AG04450 (cell line): Measurements from ENCODE around the gene TMOD4. TPM values are rescaled to one million over a fixed set of nuclear protein-coding genes. Genes with fewer than 3 reads are reported as not detected.
A peak's percentile ranks its signal among the peaks of the same experiment; 100 is the strongest.

ENCODE experiments used
- CTCF ChIA-PET: fragments of 300-600, 350-600 bp; formaldehyde crosslinking; extraction: SDS; loops from one replicate; lab custom pipeline; 2022; ENCODE audit warnings: antibody characterized with exemption, inconsistent platforms; lab: Charles Lee
- POLR2A ChIA-PET: fragments of 350-600 bp; formaldehyde crosslinking; extraction: SDS; loops from one replicate; lab custom pipeline; 2021; ENCODE audit warnings: antibody characterized with exemption, inconsistent platforms; lab: Yijun Ruan, JAX
- DNase-seq: peaks from one replicate; pipeline ENCODE4 v3.0.0-alpha.2; 2011; ENCODE audit warnings: low read depth, low spot score
- H3K27ac ChIP-seq: one replicate; pipeline ENCODE4 v1.5.1; 2012; ENCODE audit warnings: low read depth, low read length, control low read depth
- H3K27me3 ChIP-seq: one replicate; pipeline ENCODE4 v1.6.0; 2012; ENCODE audit warnings: low read length; ENCODE audit not compliant: control insufficient read depth, insufficient read depth
- H3K4me3 ChIP-seq: 2 replicates; pipeline ENCODE4 v1.5.1; 2011; ENCODE audit warnings: mild to moderate bottlenecking, low read depth, low read length, control low read depth
- H3K9me3 ChIP-seq: 2 replicates; pipeline ENCODE4 v1.5.1; 2012; ENCODE audit warnings: low read length; ENCODE audit not compliant: control insufficient read depth, insufficient read depth
- CTCF ChIP-seq: IDR thresholded peaks from 2 replicates; pipeline ENCODE4 v1.5.1; 2011; ENCODE audit warnings: low read depth, low read length, control low read depth, inconsistent platforms
- polyA plus RNA-seq: library from polyadenylated mRNA; depleted of rRNA; stranded (reverse); fragments of >200 nt; gene quantifications from 2 replicates; pipeline ENCODE4 v1.2.3, GENCODE V29; 2011

TMOD4 gene
- polyA plus RNA-seq, 1 experiment, result not detected

- no peak overlapping the region for H3K4me3 ChIP-seq
Observed at GRCh38 chr1:151142411-151143056, 33.2 kb downstream of the TMOD4 start.

GRCh38 chr1:151137789-151138188 is 38.0 kb downstream of the TMOD4 start:
- CTCF ChIA-PET, result interaction anchor here (1.7 kb wide), 1 partner anchor 38 kb away, joined by 3 read pairs; no protein-coding TSS in a partner anchor
- DNase-seq, result no peak

More at GRCh38 chr1:151142411-151143056, 33.2 kb downstream of the TMOD4 start:
- Histone ChIP-seq H3K27me3 (no peaks in the 10 kb centered on the region), H3K9me3 (peaks cover 2% of the 10 kb centered on the region; the same call in 1 of the 2 replicates), H3K27ac (no peak overlapping the region)
- CTCF ChIA-PET, result interaction anchor here (0.6 kb wide), 1 partner anchor 13 kb away, joined by 5 read pairs; no protein-coding TSS in a partner anchor
- no peak for TF ChIP-seq CTCF
- no peak for DNase-seq
- POLR2A ChIA-PET, result no interaction called here

GRCh38 chr1:151135433-151136385 is 40.1 kb downstream of the TMOD4 start:
- peaks cover 5% of the 10 kb centered on the region; the same call in 1 of the 2 replicates for H3K9me3 ChIP-seq
- no peak overlapping the region for H3K27ac ChIP-seq
- ChIA-PET CTCF (interaction anchor here (2.5 kb wide), 1 partner anchor 36 kb away, joined by 18 read pairs; no protein-coding TSS in a partner anchor), POLR2A (interaction anchor here (1.0 kb wide), 1 partner anchor 11 kb away, joined by 3 read pairs; no protein-coding TSS in a partner anchor)
- no peak for TF ChIP-seq CTCF
- peaks cover 7% of the 10 kb centered on the region for H3K27me3 ChIP-seq
- no peak for DNase-seq
- no peak overlapping the region for H3K4me3 ChIP-seq

More at GRCh38 chr1:151137789-151138188, 38.0 kb downstream of the TMOD4 start:
- POLR2A ChIA-PET, result interaction anchor here (0.6 kb wide), 1 partner anchor 37 kb away, joined by 3 read pairs; no protein-coding TSS in a partner anchor
- H3K9me3 ChIP-seq, result no peaks in the 10 kb centered on the region; the same call in 1 of the 2 replicates
- H3K4me3 ChIP-seq, result no peak overlapping the region
- TF ChIP-seq CTCF, result no peak
- H3K27me3 ChIP-seq, result no peaks in the 10 kb centered on the region
- no peak overlapping the region for H3K27ac ChIP-seq

- Histone ChIP-seq H3K27ac (peak overlapping the region; percentile 21), H3K27me3 (peaks cover 10% of the 10 kb centered on the region), H3K9me3 (peaks cover 5% of the 10 kb centered on the region; the same call in 1 of the 2 replicates), H3K4me3 (no peak overlapping the region)
- POLR2A ChIA-PET, result interaction anchor here (1.0 kb wide), 1 partner anchor 12 kb away, joined by 3 read pairs; no protein-coding TSS in a partner anchor
- DNase-seq, result no peak
- CTCF ChIA-PET, result interaction anchor here (2.5 kb wide), 1 partner anchor 35 kb away, joined by 18 read pairs; no protein-coding TSS in a partner anchor
- no peak for TF ChIP-seq CTCF
Observed at GRCh38 chr1:151134991-151135390, 40.8 kb downstream of the TMOD4 start.
